ENCODE data around the gene SFSWAP. TPM values are rescaled to one million over a fixed set of nuclear protein-coding genes. Genes with fewer than 3 reads are reported as not detected.

SFSWAP gene
- total and polyA plus RNA-seq, 4 donors = 6.1 to 21.6 (median 10.1) TPM

- H3K27ac ChIP-seq (ENCODE audit: low read depth in 1 of 2, low read length in 2 of 2) = no peak overlapping the region
- no peak for DNase-seq (ENCODE audit: low spot score)
- H3K27me3 ChIP-seq (ENCODE audit: control insufficient read depth in 4 of 4, insufficient read depth in 4 of 4, low read length in 3 of 4) = peaks cover 0 to 5% (median 0%) of the 10 kb centered on the region in 4 donors
- H3K4me3 ChIP-seq (ENCODE audit: low read depth in 1 of 3, low read length in 3 of 3) = no peak overlapping the region
- TF ChIP-seq EGR1 (IDR thresholded peaks at IDR 0.05; ENCODE audit: low read depth in 2 of 2) (no peak), SP1 (IDR thresholded peaks at IDR 0.05) (no peak), CTCF (IDR thresholded peaks at IDR 0.05; ENCODE audit: low read depth, low read length, missing input control) (no peak), FOXA2 (IDR thresholded peaks at IDR 0.05) (no peak), ATF3 (IDR thresholded peaks at IDR 0.05) (no peak), HNF4A (conservative IDR thresholded peaks at IDR 0.05) (no peak), GABPA (IDR thresholded peaks at IDR 0.05 in 1 of 2, conservative IDR thresholded peaks at IDR 0.05 in 1 of 2) (no peak), MAX (IDR thresholded peaks at IDR 0.05) (no peak)
- H3K4me1 ChIP-seq (ENCODE audit: control insufficient read depth in 4 of 4, insufficient read depth in 4 of 4, low read length in 3 of 4) = no peaks in the 10 kb centered on the region
- WGBS = 71% methylated on average over 5 of the region's 5 CpGs
- no peaks in the 10 kb centered on the region for H3K36me3 ChIP-seq (ENCODE audit: control insufficient read depth in 4 of 4, insufficient read depth in 3 of 4, low read depth in 1 of 4, low read length in 3 of 4)
- peaks cover 0 to 5% (median 2%) of the 10 kb centered on the region in 4 donors for H3K9me3 ChIP-seq (ENCODE audit: control insufficient read depth in 4 of 4, low read length in 3 of 4)
- no peak overlapping the region for H3K9ac ChIP-seq (ENCODE audit: low read depth in 1 of 2, low read length in 2 of 2)
Observed at GRCh38 chr12:131699434-131699833, 11.5 kb upstream of the SFSWAP start.

GRCh38 chr12:131700271-131700670, 10.6 kb upstream of the SFSWAP start:
- Histone ChIP-seq H3K4me3 (ENCODE audit: low read depth in 1 of 3, low read length in 3 of 3) (no peak overlapping the region), H3K27me3 (ENCODE audit: control insufficient read depth in 4 of 4, insufficient read depth in 4 of 4, low read length in 3 of 4) (peaks cover 0 to 5% (median 0%) of the 10 kb centered on the region in 4 donors), H3K4me1 (ENCODE audit: control insufficient read depth in 4 of 4, insufficient read depth in 4 of 4, low read length in 3 of 4) (no peaks in the 10 kb centered on the region), H3K27ac (ENCODE audit: low read depth in 1 of 2, low read length in 2 of 2) (no peak overlapping the region), H3K9ac (ENCODE audit: low read depth in 1 of 2, low read length in 2 of 2) (no peak overlapping the region), H3K9me3 (ENCODE audit: control insufficient read depth in 4 of 4, low read length in 3 of 4) (peaks cover 3 to 10% (median 4%) of the 10 kb centered on the region in 4 donors), H3K36me3 (ENCODE audit: control insufficient read depth in 4 of 4, insufficient read depth in 3 of 4, low read depth in 1 of 4, low read length in 3 of 4) (no peaks in the 10 kb centered on the region)
- DNase-seq (ENCODE audit: low spot score) = no peak
- TF ChIP-seq FOXA1 (IDR thresholded peaks at IDR 0.05) (no peak), FOXA2 (IDR thresholded peaks at IDR 0.05) (no peak)
- WGBS = 76% methylated on average over 8 of the region's 8 CpGs

GRCh38 chr12:131701705-131702572, 9.0 kb upstream of the SFSWAP start:
- no peak overlapping the region for H3K9ac ChIP-seq (ENCODE audit: low read depth in 1 of 2, low read length in 2 of 2)
- no peak for DNase-seq (ENCODE audit: low spot score)
- H3K27me3 ChIP-seq (ENCODE audit: control insufficient read depth in 4 of 4, insufficient read depth in 4 of 4, low read length in 3 of 4) = no peaks in the 10 kb centered on the region
- no peak overlapping the region for H3K4me3 ChIP-seq (ENCODE audit: low read depth in 1 of 3, low read length in 3 of 3)
- 87% methylated on average over 12 of the region's 14 CpGs for WGBS
- H3K36me3 ChIP-seq (ENCODE audit: control insufficient read depth in 4 of 4, insufficient read depth in 3 of 4, low read depth in 1 of 4, low read length in 3 of 4) = no peaks in the 10 kb centered on the region
- H3K9me3 ChIP-seq (ENCODE audit: control insufficient read depth in 4 of 4, low read length in 3 of 4) = peaks cover 3 to 10% (median 4%) of the 10 kb centered on the region in 4 donors
- no peak overlapping the region for H3K27ac ChIP-seq (ENCODE audit: low read depth in 1 of 2, low read length in 2 of 2)
- H3K4me1 ChIP-seq (ENCODE audit: control insufficient read depth in 4 of 4, insufficient read depth in 4 of 4, low read length in 3 of 4) = no peaks in the 10 kb centered on the region
- TF ChIP-seq RXRA (IDR thresholded peaks at IDR 0.05) (no peak), FOXA2 (IDR thresholded peaks at IDR 0.05) (no peak), REST (IDR thresholded peaks at IDR 0.05) (no peak), FOXA1 (IDR thresholded peaks at IDR 0.05) (no peak), CTCF (IDR thresholded peaks at IDR 0.05; ENCODE audit: low read depth, low read length, missing input control) (no peak), SP1 (IDR thresholded peaks at IDR 0.05) (no peak), HNF4A (conservative IDR thresholded peaks at IDR 0.05) (no peak), MAX (IDR thresholded peaks at IDR 0.05) (no peak), RAD21 (IDR thresholded peaks at IDR 0.05) (no peak), HNF4G (IDR thresholded peaks at IDR 0.05) (no peak), TAF1 (conservative IDR thresholded peaks at IDR 0.05) (no peak), ZBTB33 (IDR thresholded peaks at IDR 0.05) (no peak)
